HCT116 (cell line): ENCODE data around the gene CNTFR. TPM values are rescaled to one million over a fixed set of nuclear protein-coding genes. Genes with fewer than 3 reads are reported as not detected.

Source experiments
- ATAC-seq: fragments of 200-7000 bp; cut with Tn5 transposase; 2 replicates; pipeline ENCODE4 v1.9.1; 2020; ENCODE audit warnings: mild to moderate bottlenecking, moderate library complexity
- BruUV-seq: library from RNA; stranded (reverse); fragments of 400-500 nt; replicated peaks from 2 replicates; lab custom pipeline; 2021; lab: Mats Ljungman, UMichigan
- CTCF ChIA-PET: fragments of 300-600 bp; sonication (Branson Sonifier 250); formaldehyde crosslinking; loops from one replicate; lab custom pipeline; 2021; ENCODE audit warnings: antibody characterized with exemption; lab: Charles Lee
- POLR2A ChIA-PET: fragments of 300-600, 350-600 bp; sonication (Branson Sonifier 250); formaldehyde crosslinking; loops from one replicate; lab custom pipeline; 2021; ENCODE audit warnings: antibody characterized with exemption; lab: Charles Lee
- RAD21 ChIA-PET, 2 experiments: fragments of 300-600 bp; sonication (Branson Sonifier 250); formaldehyde crosslinking; loops; one replicate each; lab custom pipeline; 2023; ENCODE audit warnings: low total read pairs in 2 of 2; ENCODE audit not compliant: uncharacterized antibody in 2 of 2, unreplicated experiment in 2 of 2, low non-redundant PET in 1 of 2; lab: Charles Lee
- DNase-seq: peaks from one replicate; pipeline ENCODE4 v3.0.0-alpha.2; 2010; ENCODE audit warnings: low read depth, low spot score
- H2AFZ ChIP-seq: fragments of 200-600 bp; shearing (Covaris generic), sonication (generic); 2 replicates; pipeline ENCODE4 v1.6.1; 2017; ENCODE audit warnings: low read depth, mixed run types, mixed read lengths, antibody characterized with exemption, low read length; ENCODE audit not compliant: poor library complexity, severe bottlenecking
- H3K27ac ChIP-seq: 2 replicates; pipeline ENCODE4 v1.5.1; 2012; ENCODE audit warnings: low read depth, low read length
- H3K27me3 ChIP-seq: fragments of 200-600 bp; sonication (generic); 2 replicates; pipeline ENCODE4 v1.6.1; 2016; ENCODE audit warnings: mixed run types, low read length, mixed read lengths; ENCODE audit not compliant: insufficient read depth
- H3K36me3 ChIP-seq, 2 experiments: fragments of 200-500 bp in 1 of 2; fragments of 200-600 bp in 1 of 2; sonication (Bioruptor generic) in 1 of 2; sonication (generic) in 1 of 2; 2 replicates each; pipeline versions ENCODE4 v1.5.1 to v1.6.1; 2014 to 2016; ENCODE audit warnings: low read length in 2 of 2, inconsistent platforms in 1 of 2, mixed read lengths in 1 of 2, mixed run types in 1 of 2; ENCODE audit not compliant: insufficient read depth in 2 of 2, control insufficient read depth in 1 of 2
- H3K4me1 ChIP-seq, 2 experiments: fragments of 200-600 bp in 1 of 2; sonication (generic) in 1 of 2; 2 replicates each; pipeline versions ENCODE4 v1.5.1 to v1.6.1; 2012 to 2017; ENCODE audit warnings: low read length in 2 of 2, inconsistent platforms in 1 of 2, mild to moderate bottlenecking in 1 of 2, mixed read lengths in 1 of 2, mixed run types in 1 of 2, moderate library complexity in 1 of 2; ENCODE audit not compliant: insufficient read depth in 2 of 2, control insufficient read depth in 1 of 2
- H3K4me2 ChIP-seq: fragments of 200-600 bp; sonication (generic); 2 replicates; pipeline ENCODE4 v1.6.1; 2017; ENCODE audit warnings: mixed run types, low read length, mixed read lengths
- H3K4me3 ChIP-seq, 2 experiments: fragments of 200-600 bp in 1 of 2; sonication (generic) in 1 of 2; replicated peaks in 1 of 2; 2 replicates each; pipeline ENCODE4 v1.5.1; 2011 to 2016; ENCODE audit warnings: low read length in 2 of 2, control low read depth in 1 of 2, low read depth in 1 of 2, mild to moderate bottlenecking in 1 of 2, mixed read lengths in 1 of 2, mixed run types in 1 of 2
- H3K79me2 ChIP-seq: fragments of 200-600 bp; sonication (generic); 2 replicates; pipeline ENCODE4 v1.6.1; 2017; ENCODE audit warnings: mild to moderate bottlenecking, mixed run types, low read length, moderate library complexity, mixed read lengths; ENCODE audit not compliant: insufficient read depth
- H3K9ac ChIP-seq: fragments of 200-600 bp; sonication (generic); 2 replicates; pipeline ENCODE4 v1.6.1; 2016; ENCODE audit warnings: low read length, mixed read lengths
- H3K9me2 ChIP-seq: fragments of 200-600 bp; sonication (generic), shearing (Covaris generic); 2 replicates; pipeline ENCODE4 v1.6.1; 2017; ENCODE audit warnings: mixed run types, mild to moderate bottlenecking, moderate library complexity; ENCODE audit not compliant: insufficient read depth
- H3K9me3 ChIP-seq, 2 experiments: fragments of 200-500 bp in 1 of 2; fragments of 200-600 bp in 1 of 2; sonication (Bioruptor generic) in 1 of 2; sonication (generic) in 1 of 2; 2 replicates each; pipeline ENCODE4 v1.6.1; 2014 to 2017; ENCODE audit warnings: low read length in 2 of 2, mixed read lengths in 2 of 2, inconsistent platforms in 1 of 2, low read depth in 1 of 2, mild to moderate bottlenecking in 1 of 2, mixed run types in 1 of 2, moderate library complexity in 1 of 2; ENCODE audit not compliant: control insufficient read depth in 1 of 2, insufficient read depth in 1 of 2
- H4K20me1 ChIP-seq: fragments of 200-600 bp; sonication (generic), shearing (Covaris generic); 2 replicates; pipeline ENCODE4 v1.6.1; 2017; ENCODE audit warnings: mixed run types, mild to moderate bottlenecking, moderate library complexity; ENCODE audit not compliant: insufficient read depth
- CBX3 ChIP-seq: IDR thresholded peaks from 2 replicates; pipeline ENCODE4 v1.6.1; 2012; ENCODE audit warnings: low read depth
- CEBPB ChIP-seq: IDR thresholded peaks from 2 replicates; pipeline ENCODE4 v1.6.1; 2012; ENCODE audit warnings: low read depth
- ELF1 ChIP-seq: IDR thresholded peaks from 2 replicates; pipeline ENCODE4 v1.6.1; 2012; ENCODE audit warnings: low read depth, borderline replicate concordance
- EZH2 ChIP-seq: fragments of 200-600 bp; sonication (generic); IDR thresholded peaks from 2 replicates; pipeline ENCODE4 v1.6.1; 2017; ENCODE audit warnings: antibody characterized with exemption, mixed run types
- EZH2phosphoT487 ChIP-seq: fragments of 200-600 bp; IDR thresholded peaks from 2 replicates; pipeline ENCODE4 v1.6.1; 2018; ENCODE audit warnings: antibody characterized with exemption, borderline replicate concordance
- FOSL1 ChIP-seq: IDR thresholded peaks from 2 replicates; pipeline ENCODE4 v1.6.1; 2012; ENCODE audit warnings: low read depth
- JUND ChIP-seq: IDR thresholded peaks from 2 replicates; pipeline ENCODE4 v1.6.1; 2012
- SIN3A ChIP-seq: IDR thresholded peaks from 2 replicates; pipeline ENCODE4 v1.6.1; 2012; ENCODE audit warnings: low read depth
- SP1 ChIP-seq: IDR thresholded peaks from 2 replicates; pipeline ENCODE4 v1.6.1; 2012; ENCODE audit warnings: low read depth
- SRF ChIP-seq: IDR thresholded peaks from 2 replicates; pipeline ENCODE4 v1.6.1; 2012; ENCODE audit warnings: low read depth
- YY1 ChIP-seq: IDR thresholded peaks from 2 replicates; pipeline ENCODE4 v1.6.1; 2011; ENCODE audit warnings: low read length, low read depth, moderate library complexity, mild to moderate bottlenecking; ENCODE audit not compliant: insufficient replicate concordance; ENCODE audit errors: extremely low read depth
- ZFX ChIP-seq: fragments of 450-650 bp; IDR thresholded peaks from 2 replicates; pipeline ENCODE4 v1.6.1; 2017
- ZNF274 ChIP-seq: fragments of 200-500 bp; sonication (Bioruptor generic); IDR thresholded peaks from 2 replicates; pipeline ENCODE4 v1.6.1; 2014; ENCODE audit warnings: mild to moderate bottlenecking, low read depth, low read length, inconsistent platforms
- intact Hi-C: fragments of 100-400 bp; cut with micrococcal nuclease; formaldehyde crosslinking; loops from 2 replicates; pipeline ENCODE4 v1.10.0; 2022
- total RNA-seq: library from RNA; stranded (reverse); gene quantifications from one replicate; pipeline ENCODE4 v1.2.1, GENCODE V29; 2021; ENCODE audit not compliant: unreplicated experiment
- TF ChIP-seq, protein P1 (sequence below): IDR thresholded peaks from 2 replicates; pipeline ENCODE4 v1.6.1; 2011; ENCODE audit warnings: mild to moderate bottlenecking, low read length, moderate library complexity; ENCODE audit not compliant: insufficient replicate concordance; ENCODE audit errors: extremely low read depth
- TF ChIP-seq, protein P2 (sequence below), 3 experiments: fragments of 200-600 bp in 1 of 3; sonication (generic) in 1 of 3; IDR thresholded peaks in 2 of 3; conservative IDR thresholded peaks in 1 of 3; 2 replicates each; pipeline ENCODE4 v1.5.1; 2012 to 2017; ENCODE audit warnings: low read depth in 2 of 3, low read length in 2 of 3, antibody characterized with exemption in 1 of 3, borderline replicate concordance in 1 of 3, control low read depth in 1 of 3, mild to moderate bottlenecking in 1 of 3, mixed read lengths in 1 of 3, mixed run types in 1 of 3, moderate library complexity in 1 of 3; ENCODE audit not compliant: insufficient read depth in 1 of 3

CNTFR gene
- total RNA-seq, 1 experiment from 2014 or later, result not detected

DNA sequence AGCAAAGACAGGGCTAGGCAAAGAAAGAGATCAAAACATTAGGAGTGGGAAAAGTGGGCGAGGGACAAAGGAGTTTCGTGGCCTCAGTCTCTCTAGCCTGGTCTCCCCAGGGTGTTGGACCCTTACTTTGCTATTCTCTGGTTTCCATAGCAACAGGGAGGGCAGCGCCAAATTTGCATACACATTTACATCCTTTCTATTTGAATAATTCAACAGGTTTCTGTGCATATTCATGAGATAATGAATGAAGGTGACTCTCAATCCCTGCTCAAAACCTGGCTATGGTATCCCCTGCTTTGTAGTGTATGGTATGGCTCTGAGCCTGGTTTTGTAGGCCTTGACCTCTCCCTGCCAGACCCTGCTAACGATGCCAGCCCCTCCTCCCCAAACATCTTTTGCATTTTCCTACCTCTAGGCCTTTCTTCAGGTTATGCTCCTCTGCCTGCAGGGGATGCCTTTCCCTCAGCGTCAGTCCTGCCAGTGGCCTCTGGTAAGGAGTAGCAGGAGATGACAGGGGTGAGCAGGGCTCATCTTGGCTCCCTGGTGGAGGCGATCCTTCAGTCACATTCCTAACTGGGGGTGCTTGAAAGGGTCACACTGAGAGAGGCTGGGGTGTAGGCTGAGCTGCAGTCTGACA is 12.5 kb upstream of the CNTFR start:
- Histone ChIP-seq H3K9me3 (no peaks in the 10 kb centered on the region), H3K36me3 (no peaks in the 10 kb centered on the region), H2AFZ (no peak overlapping the region), H3K4me3 (no peak overlapping the region), H3K4me1 (peaks cover 0 to 4% of the 10 kb centered on the region in 2 experiments; a peak in 1 of 4 replicates), H3K4me2 (no peak overlapping the region), H3K27ac (no peak overlapping the region), H3K9ac (no peak overlapping the region), H3K9me2 (no peaks in the 10 kb centered on the region), H3K27me3 (no peaks in the 10 kb centered on the region), H4K20me1 (no peaks in the 10 kb centered on the region), H3K79me2 (no peaks in the 10 kb centered on the region)
- BruUV-seq, result no TSS peak
- POLR2A ChIA-PET, result no interaction called here
- TF ChIP-seq YY1, result no peak
- TF ChIP-seq ZFX, result no peak
- TF ChIP-seq CEBPB, result no peak
- TF ChIP-seq EZH2phosphoT487, result no peak
- TF ChIP-seq SIN3A, result no peak
- TF ChIP-seq JUND, result no peak
- no peak for TF ChIP-seq EZH2
- no peak for TF ChIP-seq ZNF274
- TF ChIP-seq, protein P1, sequence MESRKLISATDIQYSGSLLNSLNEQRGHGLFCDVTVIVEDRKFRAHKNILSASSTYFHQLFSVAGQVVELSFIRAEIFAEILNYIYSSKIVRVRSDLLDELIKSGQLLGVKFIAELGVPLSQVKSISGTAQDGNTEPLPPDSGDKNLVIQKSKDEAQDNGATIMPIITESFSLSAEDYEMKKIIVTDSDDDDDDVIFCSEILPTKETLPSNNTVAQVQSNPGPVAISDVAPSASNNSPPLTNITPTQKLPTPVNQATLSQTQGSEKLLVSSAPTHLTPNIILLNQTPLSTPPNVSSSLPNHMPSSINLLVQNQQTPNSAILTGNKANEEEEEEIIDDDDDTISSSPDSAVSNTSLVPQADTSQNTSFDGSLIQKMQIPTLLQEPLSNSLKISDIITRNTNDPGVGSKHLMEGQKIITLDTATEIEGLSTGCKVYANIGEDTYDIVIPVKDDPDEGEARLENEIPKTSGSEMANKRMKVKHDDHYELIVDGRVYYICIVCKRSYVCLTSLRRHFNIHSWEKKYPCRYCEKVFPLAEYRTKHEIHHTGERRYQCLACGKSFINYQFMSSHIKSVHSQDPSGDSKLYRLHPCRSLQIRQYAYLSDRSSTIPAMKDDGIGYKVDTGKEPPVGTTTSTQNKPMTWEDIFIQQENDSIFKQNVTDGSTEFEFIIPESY, result no peak
- TF ChIP-seq CBX3, result no peak
- no peak for TF ChIP-seq SP1
- TF ChIP-seq ELF1, result no peak
- TF ChIP-seq SRF, result no peak
- TF ChIP-seq FOSL1, result no peak
- TF ChIP-seq, protein P2, sequence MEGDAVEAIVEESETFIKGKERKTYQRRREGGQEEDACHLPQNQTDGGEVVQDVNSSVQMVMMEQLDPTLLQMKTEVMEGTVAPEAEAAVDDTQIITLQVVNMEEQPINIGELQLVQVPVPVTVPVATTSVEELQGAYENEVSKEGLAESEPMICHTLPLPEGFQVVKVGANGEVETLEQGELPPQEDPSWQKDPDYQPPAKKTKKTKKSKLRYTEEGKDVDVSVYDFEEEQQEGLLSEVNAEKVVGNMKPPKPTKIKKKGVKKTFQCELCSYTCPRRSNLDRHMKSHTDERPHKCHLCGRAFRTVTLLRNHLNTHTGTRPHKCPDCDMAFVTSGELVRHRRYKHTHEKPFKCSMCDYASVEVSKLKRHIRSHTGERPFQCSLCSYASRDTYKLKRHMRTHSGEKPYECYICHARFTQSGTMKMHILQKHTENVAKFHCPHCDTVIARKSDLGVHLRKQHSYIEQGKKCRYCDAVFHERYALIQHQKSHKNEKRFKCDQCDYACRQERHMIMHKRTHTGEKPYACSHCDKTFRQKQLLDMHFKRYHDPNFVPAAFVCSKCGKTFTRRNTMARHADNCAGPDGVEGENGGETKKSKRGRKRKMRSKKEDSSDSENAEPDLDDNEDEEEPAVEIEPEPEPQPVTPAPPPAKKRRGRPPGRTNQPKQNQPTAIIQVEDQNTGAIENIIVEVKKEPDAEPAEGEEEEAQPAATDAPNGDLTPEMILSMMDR (IDR thresholded peaks at IDR 0.05 in 2 of 3, conservative IDR thresholded peaks at IDR 0.05 in 1 of 3; ENCODE audit: borderline replicate concordance in 1 of 3, insufficient read depth in 1 of 3, low read depth in 2 of 3, low read length in 2 of 3), result no peak
- CTCF ChIA-PET, result interaction anchor here (1.0 kb wide), 2 partner anchors 10 kb away, joined by 3 to 4 read pairs; partner anchors contain the start of gene RPP25L
- RAD21 ChIA-PET, result interaction anchor here in 1 of 2 experiments (0.6 kb wide), 1 partner anchor 213 kb away, joined by 6 read pairs; no protein-coding TSS in a partner anchor
- intact Hi-C loops, result loop anchor here (2.0 to 10.0 kb wide), 3 partner anchors 53 to 347 kb away; no protein-coding TSS in a partner anchor
- DNase-seq, result no peak
- no peak for ATAC-seq
